Liver (tissue), 9 donors: ENCODE measurements around the gene MICU1. TPM values are rescaled to one million over a fixed set of nuclear protein-coding genes. Genes with fewer than 3 reads are reported as not detected.

ENCODE experiments used
- DNase-seq: peaks from one replicate; pipeline ENCODE4 v3.0.0-alpha.2; 2017; ENCODE audit warnings: low spot score
- H3K27ac ChIP-seq, 2 donors: one replicate each; pipeline ENCODE4 v1.7.0; 2013; ENCODE audit warnings: inconsistent platforms in 2 of 2, low read length in 2 of 2, control low read depth in 1 of 2, low read depth in 1 of 2, mild to moderate bottlenecking in 1 of 2
- H3K27me3 ChIP-seq, 4 donors: one replicate each; pipeline versions ENCODE4 v1.6.1 to v1.7.0; 2013; ENCODE audit warnings: low read length in 3 of 4, inconsistent platforms in 1 of 4, mild to moderate bottlenecking in 1 of 4, moderate library complexity in 1 of 4; ENCODE audit not compliant: control insufficient read depth in 4 of 4, insufficient read depth in 4 of 4
- H3K36me3 ChIP-seq, 4 donors: one replicate each; pipeline versions ENCODE4 v1.6.1 to v1.7.0; 2013; ENCODE audit warnings: low read length in 3 of 4, mild to moderate bottlenecking in 3 of 4, low read depth in 1 of 4, moderate library complexity in 1 of 4; ENCODE audit not compliant: control insufficient read depth in 4 of 4, insufficient read depth in 3 of 4
- H3K4me1 ChIP-seq, 4 donors: one replicate each; pipeline versions ENCODE4 v1.6.1 to v1.7.0; 2013; ENCODE audit warnings: low read length in 3 of 4, mild to moderate bottlenecking in 3 of 4, moderate library complexity in 1 of 4; ENCODE audit not compliant: control insufficient read depth in 4 of 4, insufficient read depth in 4 of 4
- H3K4me3 ChIP-seq, 3 donors: one replicate each; pipeline versions ENCODE4 v1.6.1 to v1.7.0; 2013; ENCODE audit warnings: low read length in 3 of 3, control low read depth in 1 of 3, low read depth in 1 of 3, mild to moderate bottlenecking in 1 of 3
- H3K9ac ChIP-seq, 2 donors: one replicate each; pipeline ENCODE4 v1.7.0; 2013; ENCODE audit warnings: low read length in 2 of 2, mild to moderate bottlenecking in 2 of 2, moderate library complexity in 2 of 2, control low read depth in 1 of 2, low read depth in 1 of 2
- H3K9me3 ChIP-seq, 4 donors: one replicate each; pipeline versions ENCODE4 v1.6.1 to v1.7.0; 2013; ENCODE audit warnings: low read length in 3 of 4; ENCODE audit not compliant: control insufficient read depth in 4 of 4
- EGR1 ChIP-seq, 2 donors: IDR thresholded peaks; 2 replicates each; pipeline ENCODE4 v1.6.1; 2016 to 2018; ENCODE audit warnings: antibody characterized with exemption in 2 of 2, low read depth in 2 of 2
- FOXA1 ChIP-seq: IDR thresholded peaks from 2 replicates; pipeline ENCODE4 v1.6.1; 2016; ENCODE audit warnings: antibody characterized with exemption
- FOXA2 ChIP-seq: IDR thresholded peaks from 2 replicates; pipeline ENCODE4 v1.6.1; 2016; ENCODE audit warnings: antibody characterized with exemption
- GABPA ChIP-seq, 2 donors: IDR thresholded peaks in 1 of 2; conservative IDR thresholded peaks in 1 of 2; 2 replicates each; pipeline ENCODE4 v1.6.1; 2016; ENCODE audit warnings: antibody characterized with exemption in 2 of 2, mild to moderate bottlenecking in 1 of 2, moderate library complexity in 1 of 2
- HNF4A ChIP-seq, 2 donors: conservative IDR thresholded peaks; 2 replicates each; pipeline ENCODE4 v1.6.1; 2016; ENCODE audit warnings: antibody characterized with exemption in 2 of 2, mild to moderate bottlenecking in 2 of 2
- HNF4G ChIP-seq: IDR thresholded peaks from 2 replicates; pipeline ENCODE4 v1.6.1; 2016; ENCODE audit warnings: antibody characterized with exemption
- JUND ChIP-seq, 2 donors: IDR thresholded peaks; 2 replicates each; pipeline ENCODE4 v1.6.1; 2016; ENCODE audit warnings: antibody characterized with exemption in 2 of 2
- NR2F2 ChIP-seq: IDR thresholded peaks from 2 replicates; pipeline ENCODE4 v1.6.1; 2016; ENCODE audit warnings: antibody characterized with exemption
- RAD21 ChIP-seq, 2 donors: IDR thresholded peaks; 2 replicates each; pipeline ENCODE4 v1.6.1; 2016; ENCODE audit warnings: antibody characterized with exemption in 2 of 2, mild to moderate bottlenecking in 2 of 2
- RXRA ChIP-seq, 2 donors: IDR thresholded peaks; 2 replicates each; pipeline ENCODE4 v1.6.1; 2017 to 2018; ENCODE audit warnings: antibody characterized with exemption in 2 of 2, mild to moderate bottlenecking in 1 of 2
- SP1 ChIP-seq: IDR thresholded peaks from 2 replicates; pipeline ENCODE4 v1.6.1; 2018; ENCODE audit warnings: antibody characterized with exemption, mild to moderate bottlenecking
- TAF1 ChIP-seq: conservative IDR thresholded peaks from 2 replicates; pipeline ENCODE4 v1.6.1; 2016; ENCODE audit warnings: antibody characterized with exemption, mild to moderate bottlenecking
- YY1 ChIP-seq: IDR thresholded peaks from 2 replicates; pipeline ENCODE4 v1.6.1; 2016; ENCODE audit warnings: antibody characterized with exemption, mild to moderate bottlenecking
- WGBS: extraction: QIAGEN DNeasy Blood & Tissue Kit; methylation state at CpG from one replicate; pipeline ENCODE4 v1.1.7; 2013; 5-methylcytosine and 5-hydroxymethylcytosine counted together
- polyA plus RNA-seq, 2 donors: library from polyadenylated mRNA; stranded (reverse) in 1 of 2; unstranded in 1 of 2; fragments of 200-250 nt in 1 of 2; fragments of >200 nt in 1 of 2; fragmentation: Nextera tagmentation in 1 of 2; extraction: Ambion mirVana in 1 of 2; gene quantifications; one replicate each; pipeline versions ENCODE4 v1.2.1 to v1.2.3, GENCODE V29; 2013 to 2015
- total RNA-seq, 2 donors: library from RNA; depleted of rRNA; stranded (reverse); fragments of >200 nt; gene quantifications; one replicate each; pipeline ENCODE4 v1.2.3, GENCODE V29; 2014
- TF ChIP-seq, protein P1 (sequence below): IDR thresholded peaks from 2 replicates; pipeline ENCODE4 v1.6.1; 2016; ENCODE audit warnings: antibody characterized with exemption, mild to moderate bottlenecking
- TF ChIP-seq, protein P2 (sequence below): IDR thresholded peaks from 2 replicates; pipeline ENCODE4 v1.6.1; 2016; ENCODE audit warnings: antibody characterized with exemption
- TF ChIP-seq, protein P3 (sequence below): IDR thresholded peaks from 2 replicates; pipeline ENCODE4 v1.6.1; 2016; ENCODE audit warnings: antibody characterized with exemption
- TF ChIP-seq, protein P4 (sequence below): fragments of 150-350 bp; IDR thresholded peaks from 2 replicates; pipeline ENCODE4 v1.5.1; 2017; ENCODE audit warnings: improper control_type of control experiment, low read depth, low read length; ENCODE audit not compliant: missing input control
- TF ChIP-seq, protein P5 (sequence below): IDR thresholded peaks from 2 replicates; pipeline ENCODE4 v1.6.1; 2016; ENCODE audit warnings: antibody characterized with exemption
- donor health status: healthy.
- donor health status: healthy.
- donor health status: healthy.
- donor health status: healthy.
- donor health status: healthy.

Gene MICU1
- total and polyA plus RNA-seq, 4 donors, result 26.4 to 47.4 (median 32.1) TPM

DNA sequence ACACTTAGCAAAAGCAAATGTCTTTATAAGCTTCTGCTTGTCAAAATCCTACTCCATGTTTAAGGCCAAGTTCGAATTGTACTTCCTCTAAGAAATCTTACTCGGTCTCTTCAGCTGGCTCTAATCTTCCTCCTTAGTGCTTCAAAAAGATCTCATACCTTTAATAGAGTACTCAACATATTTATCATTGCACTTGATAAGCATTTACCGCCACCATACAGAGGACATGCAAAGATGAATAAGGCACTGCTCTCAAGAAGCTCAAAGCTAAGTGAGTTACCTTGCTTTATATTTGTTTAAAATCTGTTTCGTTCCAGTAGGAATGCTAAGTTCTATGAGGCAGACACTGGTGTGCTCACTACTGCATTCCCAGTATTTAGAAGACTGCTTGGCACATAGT, 209.2 kb downstream of the MICU1 start:
- Histone ChIP-seq H3K27me3 (no peaks in the 10 kb centered on the region), H3K9ac (no peak overlapping the region), H3K27ac (no peak overlapping the region), H3K9me3 (peaks cover 0 to 2% (median 0%) of the 10 kb centered on the region in 4 donors), H3K4me1 (no peaks in the 10 kb centered on the region), H3K36me3 (peaks cover 0 to 42% (median 29%) of the 10 kb centered on the region in 4 donors), H3K4me3 (no peak overlapping the region)
- 85% methylated on average over 4 of the region's 4 CpGs for WGBS
- TF ChIP-seq, protein P1, sequence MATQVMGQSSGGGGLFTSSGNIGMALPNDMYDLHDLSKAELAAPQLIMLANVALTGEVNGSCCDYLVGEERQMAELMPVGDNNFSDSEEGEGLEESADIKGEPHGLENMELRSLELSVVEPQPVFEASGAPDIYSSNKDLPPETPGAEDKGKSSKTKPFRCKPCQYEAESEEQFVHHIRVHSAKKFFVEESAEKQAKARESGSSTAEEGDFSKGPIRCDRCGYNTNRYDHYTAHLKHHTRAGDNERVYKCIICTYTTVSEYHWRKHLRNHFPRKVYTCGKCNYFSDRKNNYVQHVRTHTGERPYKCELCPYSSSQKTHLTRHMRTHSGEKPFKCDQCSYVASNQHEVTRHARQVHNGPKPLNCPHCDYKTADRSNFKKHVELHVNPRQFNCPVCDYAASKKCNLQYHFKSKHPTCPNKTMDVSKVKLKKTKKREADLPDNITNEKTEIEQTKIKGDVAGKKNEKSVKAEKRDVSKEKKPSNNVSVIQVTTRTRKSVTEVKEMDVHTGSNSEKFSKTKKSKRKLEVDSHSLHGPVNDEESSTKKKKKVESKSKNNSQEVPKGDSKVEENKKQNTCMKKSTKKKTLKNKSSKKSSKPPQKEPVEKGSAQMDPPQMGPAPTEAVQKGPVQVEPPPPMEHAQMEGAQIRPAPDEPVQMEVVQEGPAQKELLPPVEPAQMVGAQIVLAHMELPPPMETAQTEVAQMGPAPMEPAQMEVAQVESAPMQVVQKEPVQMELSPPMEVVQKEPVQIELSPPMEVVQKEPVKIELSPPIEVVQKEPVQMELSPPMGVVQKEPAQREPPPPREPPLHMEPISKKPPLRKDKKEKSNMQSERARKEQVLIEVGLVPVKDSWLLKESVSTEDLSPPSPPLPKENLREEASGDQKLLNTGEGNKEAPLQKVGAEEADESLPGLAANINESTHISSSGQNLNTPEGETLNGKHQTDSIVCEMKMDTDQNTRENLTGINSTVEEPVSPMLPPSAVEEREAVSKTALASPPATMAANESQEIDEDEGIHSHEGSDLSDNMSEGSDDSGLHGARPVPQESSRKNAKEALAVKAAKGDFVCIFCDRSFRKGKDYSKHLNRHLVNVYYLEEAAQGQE, result no peak
- TF ChIP-seq EGR1 (IDR thresholded peaks at IDR 0.05; ENCODE audit: low read depth in 2 of 2), result no peak
- TF ChIP-seq RXRA (IDR thresholded peaks at IDR 0.05), result no peak
- no peak for TF ChIP-seq NR2F2
- TF ChIP-seq GABPA (IDR thresholded peaks at IDR 0.05 in 1 of 2, conservative IDR thresholded peaks at IDR 0.05 in 1 of 2), result no peak
- no peak for TF ChIP-seq HNF4G
- TF ChIP-seq FOXA1, result no peak
- TF ChIP-seq, protein P2, sequence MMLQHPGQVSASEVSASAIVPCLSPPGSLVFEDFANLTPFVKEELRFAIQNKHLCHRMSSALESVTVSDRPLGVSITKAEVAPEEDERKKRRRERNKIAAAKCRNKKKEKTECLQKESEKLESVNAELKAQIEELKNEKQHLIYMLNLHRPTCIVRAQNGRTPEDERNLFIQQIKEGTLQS, result no peak
- no peak for TF ChIP-seq HNF4A (conservative IDR thresholded peaks at IDR 0.05)
- TF ChIP-seq, protein P3, sequence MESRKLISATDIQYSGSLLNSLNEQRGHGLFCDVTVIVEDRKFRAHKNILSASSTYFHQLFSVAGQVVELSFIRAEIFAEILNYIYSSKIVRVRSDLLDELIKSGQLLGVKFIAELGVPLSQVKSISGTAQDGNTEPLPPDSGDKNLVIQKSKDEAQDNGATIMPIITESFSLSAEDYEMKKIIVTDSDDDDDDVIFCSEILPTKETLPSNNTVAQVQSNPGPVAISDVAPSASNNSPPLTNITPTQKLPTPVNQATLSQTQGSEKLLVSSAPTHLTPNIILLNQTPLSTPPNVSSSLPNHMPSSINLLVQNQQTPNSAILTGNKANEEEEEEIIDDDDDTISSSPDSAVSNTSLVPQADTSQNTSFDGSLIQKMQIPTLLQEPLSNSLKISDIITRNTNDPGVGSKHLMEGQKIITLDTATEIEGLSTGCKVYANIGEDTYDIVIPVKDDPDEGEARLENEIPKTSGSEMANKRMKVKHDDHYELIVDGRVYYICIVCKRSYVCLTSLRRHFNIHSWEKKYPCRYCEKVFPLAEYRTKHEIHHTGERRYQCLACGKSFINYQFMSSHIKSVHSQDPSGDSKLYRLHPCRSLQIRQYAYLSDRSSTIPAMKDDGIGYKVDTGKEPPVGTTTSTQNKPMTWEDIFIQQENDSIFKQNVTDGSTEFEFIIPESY, result no peak
- TF ChIP-seq YY1, result no peak
- TF ChIP-seq SP1, result no peak
- no peak for TF ChIP-seq FOXA2
- TF ChIP-seq TAF1, result no peak
- TF ChIP-seq, protein P4, sequence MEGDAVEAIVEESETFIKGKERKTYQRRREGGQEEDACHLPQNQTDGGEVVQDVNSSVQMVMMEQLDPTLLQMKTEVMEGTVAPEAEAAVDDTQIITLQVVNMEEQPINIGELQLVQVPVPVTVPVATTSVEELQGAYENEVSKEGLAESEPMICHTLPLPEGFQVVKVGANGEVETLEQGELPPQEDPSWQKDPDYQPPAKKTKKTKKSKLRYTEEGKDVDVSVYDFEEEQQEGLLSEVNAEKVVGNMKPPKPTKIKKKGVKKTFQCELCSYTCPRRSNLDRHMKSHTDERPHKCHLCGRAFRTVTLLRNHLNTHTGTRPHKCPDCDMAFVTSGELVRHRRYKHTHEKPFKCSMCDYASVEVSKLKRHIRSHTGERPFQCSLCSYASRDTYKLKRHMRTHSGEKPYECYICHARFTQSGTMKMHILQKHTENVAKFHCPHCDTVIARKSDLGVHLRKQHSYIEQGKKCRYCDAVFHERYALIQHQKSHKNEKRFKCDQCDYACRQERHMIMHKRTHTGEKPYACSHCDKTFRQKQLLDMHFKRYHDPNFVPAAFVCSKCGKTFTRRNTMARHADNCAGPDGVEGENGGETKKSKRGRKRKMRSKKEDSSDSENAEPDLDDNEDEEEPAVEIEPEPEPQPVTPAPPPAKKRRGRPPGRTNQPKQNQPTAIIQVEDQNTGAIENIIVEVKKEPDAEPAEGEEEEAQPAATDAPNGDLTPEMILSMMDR, result no peak
- TF ChIP-seq RAD21 (IDR thresholded peaks at IDR 0.05), result no peak
- TF ChIP-seq JUND (IDR thresholded peaks at IDR 0.05), result no peak
- TF ChIP-seq, protein P5, sequence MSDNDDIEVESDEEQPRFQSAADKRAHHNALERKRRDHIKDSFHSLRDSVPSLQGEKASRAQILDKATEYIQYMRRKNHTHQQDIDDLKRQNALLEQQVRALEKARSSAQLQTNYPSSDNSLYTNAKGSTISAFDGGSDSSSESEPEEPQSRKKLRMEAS, result no peak
- no peak for DNase-seq
